Endothelial cell of umbilical vein (primary cell): ENCODE measurements around the gene MAGI1. TPM values are rescaled to one million over a fixed set of nuclear protein-coding genes. Genes with fewer than 3 reads are reported as not detected.

Source experiments
- BruUV-seq: library from RNA; stranded (reverse); fragments of 400-500 nt; replicated peaks from 2 replicates; lab custom pipeline; 2021; lab: Mats Ljungman, UMichigan
- CTCF ChIA-PET: fragments of 300-600, 350-600 bp; sonication (Branson Sonifier 250); formaldehyde crosslinking; loops from one replicate; lab custom pipeline; 2021; ENCODE audit warnings: antibody characterized with exemption, inconsistent platforms; lab: Charles Lee
- POLR2A ChIA-PET: fragments of 300-600, 350-600 bp; sonication (Branson Sonifier 250); formaldehyde crosslinking; loops from one replicate; lab custom pipeline; 2021; ENCODE audit warnings: antibody characterized with exemption, inconsistent platforms; lab: Charles Lee
- DNase-seq: peaks from one replicate; pipeline ENCODE4 v3.0.0-alpha.2; 2011; ENCODE audit warnings: low read depth, low spot score
- FAIRE-seq: peaks from 2 replicates; lab custom pipeline; 2011; peaks lifted over from hg19 to GRCh38; lab: Jason Lieb, UNC
- H2AFZ ChIP-seq: 2 replicates; pipeline ENCODE4 v1.6.0; 2012; ENCODE audit warnings: low read depth, low read length, control low read depth, inconsistent platforms
- H3K27ac ChIP-seq: 2 replicates; pipeline ENCODE4 v1.5.1; 2011; ENCODE audit warnings: low read depth, mild to moderate bottlenecking, control low read depth, low read length, moderate library complexity; ENCODE audit not compliant: insufficient read depth
- H3K27me3 ChIP-seq, 2 experiments: 2 replicates each; pipeline versions ENCODE4 v1.6.0 to v1.6.1; 2011; ENCODE audit warnings: low read length in 2 of 2, mixed read lengths in 1 of 2; ENCODE audit not compliant: control insufficient read depth in 2 of 2, insufficient read depth in 2 of 2
- H3K36me3 ChIP-seq, 2 experiments: 2 replicates in 1 of 2; 3 replicates in 1 of 2; pipeline ENCODE4 v1.5.1; 2011; ENCODE audit warnings: low read length in 2 of 2, mild to moderate bottlenecking in 1 of 2, moderate library complexity in 1 of 2; ENCODE audit not compliant: control insufficient read depth in 2 of 2, insufficient read depth in 2 of 2; ENCODE audit errors: extremely low read depth in 1 of 2
- H3K4me1 ChIP-seq: 3 replicates; pipeline ENCODE4 v1.5.1; 2011; ENCODE audit warnings: mild to moderate bottlenecking, low read length; ENCODE audit not compliant: control insufficient read depth, insufficient read depth; ENCODE audit errors: extremely low read depth
- H3K4me2 ChIP-seq: 2 replicates; pipeline ENCODE4 v1.6.1; 2011; ENCODE audit warnings: low read length, control low read depth, mixed read lengths; ENCODE audit not compliant: insufficient read depth
- H3K4me3 ChIP-seq, 3 experiments: fragments of 200-600 bp in 1 of 3; sonication (generic), shearing (Covaris generic) in 1 of 3; replicated peaks in 1 of 3; 2 replicates each; pipeline ENCODE4 v1.5.1; 2011 to 2016; ENCODE audit warnings: control low read depth in 3 of 3, low read length in 3 of 3, mild to moderate bottlenecking in 2 of 3, inconsistent platforms in 1 of 3, low read depth in 1 of 3, moderate library complexity in 1 of 3; ENCODE audit not compliant: insufficient read depth in 1 of 3
- H3K79me2 ChIP-seq: 2 replicates; pipeline ENCODE4 v1.6.0; 2012; ENCODE audit warnings: low read length, inconsistent platforms; ENCODE audit not compliant: control insufficient read depth, insufficient read depth
- H3K9ac ChIP-seq: replicated peaks from 2 replicates; pipeline ENCODE3; 2011; ENCODE audit warnings: low read length, control low read depth; ENCODE audit not compliant: insufficient read depth; ENCODE audit errors: extremely low read depth
- H3K9me1 ChIP-seq: replicated peaks from 3 replicates; pipeline ENCODE4 v1.6.0; 2011; ENCODE audit warnings: mild to moderate bottlenecking, low read length; ENCODE audit not compliant: control insufficient read depth, insufficient read depth; ENCODE audit errors: extremely low read depth
- H3K9me3 ChIP-seq: replicated peaks from 2 replicates; pipeline ENCODE4 v1.5.1; 2012; ENCODE audit warnings: low read length, inconsistent platforms; ENCODE audit not compliant: control insufficient read depth, insufficient read depth
- H4K20me1 ChIP-seq: replicated peaks from 2 replicates; pipeline ENCODE3; 2011; ENCODE audit warnings: mild to moderate bottlenecking, low read length; ENCODE audit not compliant: control insufficient read depth, insufficient read depth; ENCODE audit errors: extremely low read depth
- EZH2 ChIP-seq: IDR thresholded peaks from 2 replicates; pipeline ENCODE4 v1.6.1; 2012; ENCODE audit warnings: borderline replicate concordance, low read depth, mild to moderate bottlenecking, moderate library complexity, low read length, inconsistent platforms; ENCODE audit not compliant: severe bottlenecking
- FOS ChIP-seq: IDR thresholded peaks from 2 replicates; pipeline ENCODE4 v1.6.1; 2011; ENCODE audit warnings: mild to moderate bottlenecking, low read length, moderate library complexity, borderline replicate concordance; ENCODE audit not compliant: insufficient read depth
- GATA2 ChIP-seq: IDR thresholded peaks from 2 replicates; pipeline ENCODE4 v1.7.0; 2011; ENCODE audit warnings: low read depth, mild to moderate bottlenecking, moderate library complexity, mixed read lengths, low read length; ENCODE audit not compliant: insufficient read length, insufficient read depth
- JUN ChIP-seq: IDR thresholded peaks from 2 replicates; pipeline ENCODE4 v1.6.1; 2011; ENCODE audit warnings: borderline replicate concordance, low read depth; ENCODE audit not compliant: insufficient read length, insufficient read depth
- MYC ChIP-seq: IDR thresholded peaks from one replicate; pipeline ENCODE4 v1.6.1; 2011; ENCODE audit warnings: mild to moderate bottlenecking, low read depth, low read length
- POLR2A ChIP-seq: IDR thresholded peaks from 2 replicates; pipeline ENCODE4 v1.6.1; 2012; ENCODE audit warnings: low read depth, mild to moderate bottlenecking, control low read depth, low read length
- POLR2AphosphoS5 ChIP-seq: IDR thresholded peaks from 2 replicates; pipeline ENCODE4 v1.6.1; 2012; ENCODE audit warnings: low read depth, mild to moderate bottlenecking, control low read depth, low read length, moderate library complexity; ENCODE audit not compliant: insufficient read depth
- dilution Hi-C: fragments of 300-500 bp; cut with MboI; formaldehyde crosslinking; loops from one replicate; pipeline ENCODE4 v1.15.0; 2019; ENCODE audit warnings: low sequenced_read_pairs; ENCODE audit not compliant: extremely low pct_ligation_motif_present
- intact Hi-C: fragments of 100-400 bp; cut with micrococcal nuclease; formaldehyde crosslinking; loops from one replicate; pipeline ENCODE4 v1.10.0; 2022
- polyA plus RNA-seq, 4 experiments: library from polyadenylated mRNA; depleted of rRNA in 3 of 4; stranded (reverse) in 3 of 4; unstranded in 1 of 4; fragments of >200 nt; gene quantifications; 2 replicates each; pipeline versions ENCODE4 v1.2.1 to v1.2.3, GENCODE V29; 2011 to 2012; ENCODE audit warnings: missing spikeins in 1 of 4
- total RNA-seq: library from RNA; stranded (reverse); gene quantifications from 2 replicates; pipeline ENCODE4 v1.2.3, GENCODE V29; 2021
- TF ChIP-seq, protein P1 (sequence below), 2 donors: IDR thresholded peaks; 1 replicate in 1 of 2; 2 replicates in 1 of 2; pipeline ENCODE4 v1.5.1; 2011; ENCODE audit warnings: low read length in 2 of 2, mild to moderate bottlenecking in 2 of 2, moderate library complexity in 2 of 2, control low read depth in 1 of 2, inconsistent platforms in 1 of 2, low read depth in 1 of 2; ENCODE audit not compliant: insufficient read depth in 1 of 2; ENCODE audit errors: extremely low read depth in 1 of 2
- TF ChIP-seq, protein P2 (sequence below): IDR thresholded peaks from 2 replicates; pipeline ENCODE4 v1.6.1; 2011; ENCODE audit not compliant: insufficient read depth, insufficient read length

MAGI1 gene
- total and polyA plus RNA-seq, 2 donors (not counting 3 experiments of a cell fraction or from before 2014, with no cell fraction given), result 10.1 to 47.9 TPM

DNA sequence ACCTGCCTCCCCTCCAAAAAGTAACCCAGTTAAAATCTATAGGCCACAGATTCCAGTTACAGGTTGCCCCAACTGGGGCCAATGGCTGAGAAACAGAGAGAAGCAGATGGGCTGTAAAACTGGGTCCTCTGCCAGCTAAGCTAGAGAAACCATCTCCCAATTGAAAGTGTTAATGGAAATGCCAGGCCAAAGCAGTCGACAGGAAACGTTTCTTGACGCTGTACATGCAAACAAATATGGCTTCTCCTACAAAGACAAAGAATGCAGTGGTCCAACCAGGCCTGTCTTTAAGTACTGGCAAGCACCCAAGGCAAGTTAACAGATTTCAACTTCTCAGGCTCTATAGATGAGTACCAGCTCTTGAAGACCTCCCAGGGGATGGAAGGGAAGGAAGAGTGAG lies 71.3 kb downstream of the MAGI1 start:
- Histone ChIP-seq H3K79me2 (no peaks in the 10 kb centered on the region), H3K27ac (no peak overlapping the region), H2AFZ (no peak overlapping the region), H3K9ac (no peak overlapping the region), H4K20me1 (no peaks in the 10 kb centered on the region), H3K4me3 (no peak overlapping the region), H3K4me1 (peaks cover 34% of the 10 kb centered on the region), H3K9me1 (no peaks in the 10 kb centered on the region), H3K27me3 (no peaks in the 10 kb centered on the region), H3K9me3 (no peaks in the 10 kb centered on the region), H3K4me2 (no peak overlapping the region), H3K36me3 (no peaks in the 10 kb centered on the region)
- no peak for FAIRE-seq
- dilution Hi-C loops (no loop called here), intact Hi-C loops (no loop called here)
- TF ChIP-seq, protein P1, sequence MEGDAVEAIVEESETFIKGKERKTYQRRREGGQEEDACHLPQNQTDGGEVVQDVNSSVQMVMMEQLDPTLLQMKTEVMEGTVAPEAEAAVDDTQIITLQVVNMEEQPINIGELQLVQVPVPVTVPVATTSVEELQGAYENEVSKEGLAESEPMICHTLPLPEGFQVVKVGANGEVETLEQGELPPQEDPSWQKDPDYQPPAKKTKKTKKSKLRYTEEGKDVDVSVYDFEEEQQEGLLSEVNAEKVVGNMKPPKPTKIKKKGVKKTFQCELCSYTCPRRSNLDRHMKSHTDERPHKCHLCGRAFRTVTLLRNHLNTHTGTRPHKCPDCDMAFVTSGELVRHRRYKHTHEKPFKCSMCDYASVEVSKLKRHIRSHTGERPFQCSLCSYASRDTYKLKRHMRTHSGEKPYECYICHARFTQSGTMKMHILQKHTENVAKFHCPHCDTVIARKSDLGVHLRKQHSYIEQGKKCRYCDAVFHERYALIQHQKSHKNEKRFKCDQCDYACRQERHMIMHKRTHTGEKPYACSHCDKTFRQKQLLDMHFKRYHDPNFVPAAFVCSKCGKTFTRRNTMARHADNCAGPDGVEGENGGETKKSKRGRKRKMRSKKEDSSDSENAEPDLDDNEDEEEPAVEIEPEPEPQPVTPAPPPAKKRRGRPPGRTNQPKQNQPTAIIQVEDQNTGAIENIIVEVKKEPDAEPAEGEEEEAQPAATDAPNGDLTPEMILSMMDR (IDR thresholded peaks at IDR 0.05; ENCODE audit: extremely low read depth in 1 of 2, insufficient read depth in 1 of 2, low read depth in 1 of 2, low read length in 2 of 2), result no peak
- TF ChIP-seq FOS (no peak), JUN (no peak), GATA2 (no peak), POLR2A (no peak), MYC (no peak), EZH2 (no peak), POLR2AphosphoS5 (no peak)
- TF ChIP-seq, protein P2, sequence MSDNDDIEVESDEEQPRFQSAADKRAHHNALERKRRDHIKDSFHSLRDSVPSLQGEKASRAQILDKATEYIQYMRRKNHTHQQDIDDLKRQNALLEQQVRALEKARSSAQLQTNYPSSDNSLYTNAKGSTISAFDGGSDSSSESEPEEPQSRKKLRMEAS, result no peak
- no peak for DNase-seq
- POLR2A ChIA-PET, result no interaction called here
- CTCF ChIA-PET, result no interaction called here
- BruUV-seq, result no TSS peak
